Uterus (tissue), 2 donors: ENCODE measurements around the gene LEKR1.

Experiments used
- CTCF ChIP-seq, 4 experiments: fragments of 200-600 bp in 2 of 4; fragments of 450-650 bp in 2 of 4; sonication (generic) in 2 of 4; IDR thresholded peaks; one replicate each; pipeline ENCODE4 v1.5.1; 2016 to 2019; ENCODE audit warnings: antibody characterized with exemption in 4 of 4, mild to moderate bottlenecking in 2 of 4, moderate library complexity in 1 of 4
- POLR2A ChIP-seq, 2 donors: fragments of 450-650 bp; IDR thresholded peaks; one replicate each; pipeline ENCODE4 v1.6.1; 2016; ENCODE audit warnings: antibody characterized with exemption in 2 of 2, mild to moderate bottlenecking in 1 of 2, moderate library complexity in 1 of 2

GRCh38 chr3:157051591-157051990 is 225.4 kb downstream of the LEKR1 start:
- TF ChIP-seq POLR2A (IDR thresholded peaks at IDR 0.05) (no peak), CTCF (IDR thresholded peaks at IDR 0.05) (no peak)
